Measurements from ENCODE around the gene SCUBE3.

SCUBE3 gene

DNA sequence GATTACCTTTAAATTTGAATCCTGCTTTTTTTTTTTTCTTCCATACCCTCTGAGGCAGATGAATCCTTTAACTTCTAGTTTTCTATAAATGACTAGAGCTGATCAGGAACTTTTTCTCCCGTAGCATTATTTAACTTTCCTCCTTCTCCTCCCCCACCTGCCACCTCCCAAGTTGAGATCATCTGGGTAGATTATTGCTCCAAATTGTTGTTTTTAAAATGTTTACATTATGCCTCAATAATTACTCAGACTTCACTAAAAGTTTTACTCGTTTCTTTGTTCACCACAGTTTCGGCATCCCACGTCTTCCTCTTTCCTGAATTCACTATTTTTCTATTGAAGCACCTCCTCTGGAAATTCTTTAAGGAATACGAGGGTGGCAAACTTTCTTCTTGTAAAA lies 16.6 kb upstream of the SCUBE3 start:
- DNase-seq: no peak
- H3K27me3 Mint-ChIP-seq (ENCODE audit: low read depth, poor library complexity): peaks cover 12% of the 10 kb centered on the region

GRCh38 chr6:35199866-35200265 lies 13.9 kb upstream of the SCUBE3 start:
- peaks cover 13% of the 10 kb centered on the region for H3K9me3 Mint-ChIP-seq
- no peak overlapping the region for H3K27ac Mint-ChIP-seq
- TF ChIP-seq, protein P1, sequence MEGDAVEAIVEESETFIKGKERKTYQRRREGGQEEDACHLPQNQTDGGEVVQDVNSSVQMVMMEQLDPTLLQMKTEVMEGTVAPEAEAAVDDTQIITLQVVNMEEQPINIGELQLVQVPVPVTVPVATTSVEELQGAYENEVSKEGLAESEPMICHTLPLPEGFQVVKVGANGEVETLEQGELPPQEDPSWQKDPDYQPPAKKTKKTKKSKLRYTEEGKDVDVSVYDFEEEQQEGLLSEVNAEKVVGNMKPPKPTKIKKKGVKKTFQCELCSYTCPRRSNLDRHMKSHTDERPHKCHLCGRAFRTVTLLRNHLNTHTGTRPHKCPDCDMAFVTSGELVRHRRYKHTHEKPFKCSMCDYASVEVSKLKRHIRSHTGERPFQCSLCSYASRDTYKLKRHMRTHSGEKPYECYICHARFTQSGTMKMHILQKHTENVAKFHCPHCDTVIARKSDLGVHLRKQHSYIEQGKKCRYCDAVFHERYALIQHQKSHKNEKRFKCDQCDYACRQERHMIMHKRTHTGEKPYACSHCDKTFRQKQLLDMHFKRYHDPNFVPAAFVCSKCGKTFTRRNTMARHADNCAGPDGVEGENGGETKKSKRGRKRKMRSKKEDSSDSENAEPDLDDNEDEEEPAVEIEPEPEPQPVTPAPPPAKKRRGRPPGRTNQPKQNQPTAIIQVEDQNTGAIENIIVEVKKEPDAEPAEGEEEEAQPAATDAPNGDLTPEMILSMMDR (IDR thresholded peaks at IDR 0.05): no peak
- no peak overlapping the region for H3K4me3 Mint-ChIP-seq
- no peak for DNase-seq
- H3K27me3 Mint-ChIP-seq (ENCODE audit: low read depth, poor library complexity): peaks cover 13% of the 10 kb centered on the region
- peaks cover 8% of the 10 kb centered on the region for H3K36me3 Mint-ChIP-seq (ENCODE audit: low read depth)
- peaks cover 18% of the 10 kb centered on the region for H3K4me1 Mint-ChIP-seq

More for the DNA sequence above, 16.6 kb upstream of the SCUBE3 start:
- Mint-ChIP-seq H3K4me3 (no peak overlapping the region), H3K27ac (no peak overlapping the region), H3K9me3 (peaks cover 13% of the 10 kb centered on the region), H3K4me1 (peaks cover 14% of the 10 kb centered on the region), H3K36me3 (ENCODE audit: low read depth) (peaks cover 8% of the 10 kb centered on the region)
- TF ChIP-seq, protein P1 (IDR thresholded peaks at IDR 0.05): no peak

DNA sequence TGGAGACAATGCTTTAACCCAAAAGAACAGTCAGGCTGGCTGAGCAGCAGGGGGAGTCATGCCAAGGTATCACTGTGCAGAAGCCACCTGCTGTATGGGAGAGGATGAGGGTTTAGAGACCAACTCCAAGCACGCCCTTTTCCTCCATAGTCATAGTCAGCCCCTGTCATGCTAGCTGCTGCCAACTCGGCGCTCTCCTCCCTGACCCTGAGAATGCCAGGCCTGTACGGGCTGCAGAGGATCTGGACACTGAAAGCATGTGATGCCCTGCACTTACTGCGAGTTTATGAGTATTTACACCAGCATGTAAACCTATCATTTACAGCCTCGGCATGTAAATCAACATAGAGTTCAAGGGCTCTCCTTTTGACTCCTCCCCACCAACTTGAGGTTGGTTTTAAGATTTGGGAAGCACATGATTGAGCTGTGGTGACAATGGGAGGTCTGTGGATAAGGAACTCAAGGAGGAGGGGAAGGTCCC lies 11.7 kb upstream of the SCUBE3 start:
- Mint-ChIP-seq H3K4me1 (peaks cover 18% of the 10 kb centered on the region), H3K27me3 (ENCODE audit: low read depth, poor library complexity) (peaks cover 26% of the 10 kb centered on the region), H3K9me3 (peaks cover 9% of the 10 kb centered on the region), H3K36me3 (ENCODE audit: low read depth) (peaks cover 8% of the 10 kb centered on the region), H3K4me3 (no peak overlapping the region), H3K27ac (no peak overlapping the region)
- no peak for DNase-seq
- TF ChIP-seq, protein P1 (IDR thresholded peaks at IDR 0.05): no peak

GRCh38 chr6:35203152-35203670 lies 10.5 kb upstream of the SCUBE3 start:
- H3K27me3 Mint-ChIP-seq (ENCODE audit: low read depth, poor library complexity): peaks cover 33% of the 10 kb centered on the region
- DNase-seq: no peak
- no peak overlapping the region for H3K27ac Mint-ChIP-seq
- TF ChIP-seq, protein P1 (IDR thresholded peaks at IDR 0.05): no peak
- no peak overlapping the region for H3K4me3 Mint-ChIP-seq
- H3K9me3 Mint-ChIP-seq: no peaks in the 10 kb centered on the region
- H3K36me3 Mint-ChIP-seq (ENCODE audit: low read depth): no peaks in the 10 kb centered on the region
- H3K4me1 Mint-ChIP-seq: peaks cover 23% of the 10 kb centered on the region

- Mint-ChIP-seq H3K4me1 (peaks cover 28% of the 10 kb centered on the region), H3K36me3 (ENCODE audit: low read depth) (no peaks in the 10 kb centered on the region), H3K9me3 (no peaks in the 10 kb centered on the region), H3K27me3 (ENCODE audit: low read depth, poor library complexity) (peaks cover 37% of the 10 kb centered on the region), H3K27ac (no peak overlapping the region), H3K4me3 (no peak overlapping the region)
- no peak for DNase-seq
- TF ChIP-seq, protein P1 (IDR thresholded peaks at IDR 0.05): no peak
Measured at GRCh38 chr6:35203680-35204079, 10.1 kb upstream of the SCUBE3 start.

DNA sequence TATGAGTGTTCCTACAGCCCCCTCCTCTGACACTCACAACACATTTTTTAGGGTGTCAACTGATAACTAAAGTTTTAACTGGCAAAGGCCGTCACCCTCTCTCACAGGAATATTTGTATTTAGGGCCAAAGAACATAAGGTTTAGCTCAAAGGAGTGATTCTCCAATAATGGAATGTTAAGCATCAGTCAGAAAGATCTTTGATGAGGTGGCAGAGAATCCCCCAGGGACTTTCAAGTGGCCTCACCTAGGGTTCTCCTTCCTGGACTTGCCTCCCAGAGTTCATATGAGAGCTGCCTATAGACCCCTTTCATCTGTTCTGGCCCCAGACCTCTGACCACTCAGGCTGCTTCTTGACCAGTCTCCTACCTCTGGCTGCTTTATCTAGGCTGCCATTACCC lies 7.4 kb upstream of the SCUBE3 start:
- Mint-ChIP-seq H3K9me3 (no peaks in the 10 kb centered on the region), H3K36me3 (ENCODE audit: low read depth) (no peaks in the 10 kb centered on the region), H3K27ac (no peak overlapping the region), H3K4me3 (no peak overlapping the region), H3K4me1 (peaks cover 33% of the 10 kb centered on the region), H3K27me3 (ENCODE audit: low read depth, poor library complexity) (peaks cover 49% of the 10 kb centered on the region)
- TF ChIP-seq, protein P1 (IDR thresholded peaks at IDR 0.05): no peak
- DNase-seq: no peak

All from nephron progenitor cell (in vitro differentiated cells).